A673 (cell line): Measurements from ENCODE around the gene RAB15.

Source experiments
- CTCF ChIP-seq: fragments of 300-800, 200-600 bp; sonication (generic); conservative IDR thresholded peaks from 2 replicates; pipeline ENCODE4 v1.5.1; 2017; ENCODE audit warnings: low read depth, mild to moderate bottlenecking, antibody characterized with exemption, low read length, moderate library complexity, mixed read lengths
- EZH2 ChIP-seq: fragments of 200-600 bp; sonication (generic); IDR thresholded peaks from 2 replicates; pipeline ENCODE4 v1.6.1; 2017; ENCODE audit warnings: borderline replicate concordance, low read depth, mild to moderate bottlenecking, mixed read lengths, antibody characterized with exemption, low read length; ENCODE audit not compliant: poor library complexity, severe bottlenecking

- TF ChIP-seq CTCF (no peak), EZH2 (no peak)
Measured at GRCh38 chr14:64927031-64927430, 45.1 kb downstream of the RAB15 start.
